NCI-H2196 treated with DMSO at 0.1 percent for 48 hours (cell line): ENCODE results near the gene SOAT2.

ENCODE experiments used
- DNase-seq: peaks from one replicate; lab custom pipeline; 2025; ENCODE audit not compliant: unreplicated experiment; lab: John Stamatoyannopoulos, UW

SOAT2 gene, protein sequence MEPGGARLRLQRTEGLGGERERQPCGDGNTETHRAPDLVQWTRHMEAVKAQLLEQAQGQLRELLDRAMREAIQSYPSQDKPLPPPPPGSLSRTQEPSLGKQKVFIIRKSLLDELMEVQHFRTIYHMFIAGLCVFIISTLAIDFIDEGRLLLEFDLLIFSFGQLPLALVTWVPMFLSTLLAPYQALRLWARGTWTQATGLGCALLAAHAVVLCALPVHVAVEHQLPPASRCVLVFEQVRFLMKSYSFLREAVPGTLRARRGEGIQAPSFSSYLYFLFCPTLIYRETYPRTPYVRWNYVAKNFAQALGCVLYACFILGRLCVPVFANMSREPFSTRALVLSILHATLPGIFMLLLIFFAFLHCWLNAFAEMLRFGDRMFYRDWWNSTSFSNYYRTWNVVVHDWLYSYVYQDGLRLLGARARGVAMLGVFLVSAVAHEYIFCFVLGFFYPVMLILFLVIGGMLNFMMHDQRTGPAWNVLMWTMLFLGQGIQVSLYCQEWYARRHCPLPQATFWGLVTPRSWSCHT

DNA sequence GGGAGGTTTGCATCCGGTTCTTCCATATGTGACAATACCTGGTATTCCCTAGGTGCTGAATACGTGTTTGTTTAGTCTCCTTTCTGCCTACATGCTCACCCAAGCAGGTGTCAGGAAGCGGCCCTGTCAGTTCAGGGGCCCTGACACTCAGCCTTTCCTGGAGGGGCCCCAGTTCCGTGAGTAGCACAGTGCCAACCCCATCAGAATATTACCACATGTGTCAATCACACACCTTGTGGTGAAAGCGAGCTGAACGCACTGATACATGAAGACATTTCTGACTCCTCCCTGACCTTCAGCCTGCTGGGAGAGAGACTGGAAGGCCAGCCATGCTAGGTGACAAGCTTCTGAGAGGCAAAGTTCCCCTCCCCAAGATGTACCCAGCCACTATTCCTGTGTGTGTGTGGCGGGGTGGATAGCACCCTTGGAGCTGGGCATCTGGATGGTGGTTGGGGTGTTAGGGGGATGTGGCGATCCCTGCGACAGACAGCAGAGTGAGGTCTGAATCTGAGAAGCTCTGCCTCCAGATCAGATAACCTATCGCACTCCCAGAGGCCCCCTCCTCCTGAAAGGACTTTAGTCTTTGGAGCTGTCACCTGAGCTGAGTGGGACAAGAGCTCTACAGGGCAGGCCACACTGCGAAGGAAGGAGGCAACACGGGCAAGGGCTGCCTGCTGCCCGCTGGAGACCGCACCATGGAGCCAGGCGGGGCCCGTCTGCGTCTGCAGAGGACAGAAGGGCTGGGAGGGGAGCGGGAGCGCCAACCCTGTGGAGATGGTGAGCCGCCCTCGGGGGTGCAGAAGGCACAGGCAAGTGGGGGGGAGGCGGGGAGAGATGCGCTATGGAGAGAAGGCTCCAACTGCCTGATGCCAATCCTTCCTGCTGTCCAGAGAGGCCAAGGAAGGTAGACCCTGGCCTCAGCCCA lies at the start of gene SOAT2:
Gene SOAT2, plus strand, starts transcription at position 604 of the 925 bp plus-strand sequence. Its CDS starts 92 bp downstream, at position 696.
- DNase-seq: no peak

DNA sequence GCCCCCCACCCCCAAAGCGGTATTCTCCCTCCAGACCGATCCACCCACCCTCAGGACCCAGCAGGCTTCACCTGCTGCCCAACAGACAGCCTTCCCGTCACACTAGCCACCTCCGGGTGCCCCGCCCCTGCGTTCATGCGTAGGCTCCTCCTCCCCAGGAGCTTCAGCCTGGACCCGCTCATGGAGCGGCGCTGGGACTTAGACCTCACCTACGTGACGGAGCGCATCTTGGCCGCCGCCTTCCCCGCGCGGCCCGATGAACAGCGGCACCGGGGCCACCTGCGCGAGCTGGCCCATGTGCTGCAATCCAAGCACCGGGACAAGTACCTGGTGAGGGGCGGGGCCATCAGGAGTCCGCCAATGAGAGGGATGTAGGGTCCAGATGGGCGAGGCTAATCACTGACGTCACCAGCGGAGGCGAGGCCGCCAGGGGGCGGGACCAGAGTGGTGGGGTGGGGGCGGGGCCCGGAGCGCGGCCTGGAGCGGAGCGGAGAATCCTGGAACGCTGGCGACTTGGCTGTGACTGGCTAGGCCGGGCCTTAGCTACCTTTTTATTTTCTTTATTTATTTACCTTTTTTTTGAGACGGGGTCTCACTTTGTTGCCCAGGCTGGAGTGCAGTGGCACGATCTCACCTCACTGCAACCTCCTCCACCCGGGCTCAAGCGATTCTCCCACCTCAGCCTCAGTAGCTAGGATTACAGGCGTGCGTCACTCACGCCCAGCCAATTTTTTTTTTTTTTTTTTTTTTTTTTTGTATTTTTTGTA lies 49.0 kb upstream of the SOAT2 start:
- DNase-seq: peak; percentile 99

DNA sequence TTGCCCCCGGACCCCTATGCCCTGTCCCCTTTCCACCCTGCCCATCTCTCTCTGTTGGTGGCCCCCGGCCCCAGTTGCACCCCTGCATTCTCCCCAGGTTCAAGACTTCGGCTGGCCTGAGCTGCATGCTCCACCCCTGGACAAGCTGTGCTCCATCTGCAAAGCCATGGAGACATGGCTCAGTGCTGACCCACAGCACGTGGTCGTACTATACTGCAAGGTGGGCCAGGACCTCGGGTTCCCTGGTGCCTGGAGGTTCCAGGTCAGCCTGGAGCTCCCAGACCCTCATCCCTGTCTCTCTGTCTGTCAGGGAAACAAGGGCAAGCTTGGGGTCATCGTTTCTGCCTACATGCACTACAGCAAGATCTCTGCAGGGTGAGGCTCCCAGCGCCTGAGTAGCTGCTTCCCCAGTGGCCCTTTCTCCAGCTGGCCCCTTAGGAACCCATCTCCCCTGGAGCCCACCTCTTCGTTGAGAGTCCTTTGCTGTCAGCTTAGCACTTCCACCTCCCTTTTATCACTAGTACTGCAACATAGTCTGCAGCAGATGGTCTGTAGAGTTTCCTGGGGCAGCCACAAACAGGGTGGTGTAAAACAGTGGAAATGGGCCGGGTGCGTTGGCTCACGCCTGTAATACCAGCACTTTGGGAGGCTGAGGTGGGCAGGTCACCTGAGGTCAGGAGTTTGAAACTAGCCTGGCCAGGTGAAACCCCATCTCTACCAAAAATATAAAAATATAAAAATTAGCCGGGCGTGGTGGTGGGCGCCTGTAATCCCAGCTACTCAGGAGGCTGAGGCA lies 47.6 kb upstream of the SOAT2 start:
- DNase-seq: no peak

DNA sequence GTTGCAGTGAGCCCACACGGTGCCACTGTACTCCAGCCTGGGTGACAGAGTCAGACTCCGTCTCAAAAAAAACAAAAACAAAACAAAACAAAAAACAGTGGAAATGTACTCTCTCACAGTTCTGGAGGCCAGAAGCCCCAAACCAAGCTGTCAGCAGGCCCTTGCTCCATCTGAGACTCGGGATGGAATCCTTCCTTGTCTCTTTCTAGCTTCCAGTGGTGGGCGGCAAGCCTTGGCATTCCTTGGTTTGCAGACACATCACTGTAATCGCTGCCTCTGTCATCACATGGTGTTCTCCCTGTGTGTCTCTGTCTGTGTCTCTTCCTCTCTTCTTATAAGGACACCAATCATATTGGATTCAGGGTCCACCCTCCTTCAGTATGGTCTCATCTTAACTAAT lies 47.0 kb upstream of the SOAT2 start:
- DNase-seq: no peak

DNA sequence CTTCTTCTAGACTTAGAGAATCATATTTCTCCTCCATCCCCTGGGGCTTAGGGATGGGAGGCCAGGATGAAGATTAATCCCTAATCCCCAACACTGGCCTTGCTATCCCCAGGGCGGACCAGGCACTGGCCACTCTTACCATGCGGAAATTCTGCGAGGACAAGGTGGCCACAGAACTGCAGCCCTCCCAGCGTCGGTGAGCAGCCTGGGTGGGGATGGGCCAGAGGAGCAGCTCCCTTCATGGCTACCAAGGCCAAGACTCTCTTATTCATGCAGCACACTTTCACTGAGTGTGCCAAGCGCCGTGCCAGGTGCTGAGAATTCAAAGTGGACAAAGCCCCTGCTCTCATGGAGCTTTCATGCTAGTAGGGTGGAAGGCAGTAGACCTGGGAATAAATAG lies 46.4 kb upstream of the SOAT2 start:
- DNase-seq: no peak

DNA sequence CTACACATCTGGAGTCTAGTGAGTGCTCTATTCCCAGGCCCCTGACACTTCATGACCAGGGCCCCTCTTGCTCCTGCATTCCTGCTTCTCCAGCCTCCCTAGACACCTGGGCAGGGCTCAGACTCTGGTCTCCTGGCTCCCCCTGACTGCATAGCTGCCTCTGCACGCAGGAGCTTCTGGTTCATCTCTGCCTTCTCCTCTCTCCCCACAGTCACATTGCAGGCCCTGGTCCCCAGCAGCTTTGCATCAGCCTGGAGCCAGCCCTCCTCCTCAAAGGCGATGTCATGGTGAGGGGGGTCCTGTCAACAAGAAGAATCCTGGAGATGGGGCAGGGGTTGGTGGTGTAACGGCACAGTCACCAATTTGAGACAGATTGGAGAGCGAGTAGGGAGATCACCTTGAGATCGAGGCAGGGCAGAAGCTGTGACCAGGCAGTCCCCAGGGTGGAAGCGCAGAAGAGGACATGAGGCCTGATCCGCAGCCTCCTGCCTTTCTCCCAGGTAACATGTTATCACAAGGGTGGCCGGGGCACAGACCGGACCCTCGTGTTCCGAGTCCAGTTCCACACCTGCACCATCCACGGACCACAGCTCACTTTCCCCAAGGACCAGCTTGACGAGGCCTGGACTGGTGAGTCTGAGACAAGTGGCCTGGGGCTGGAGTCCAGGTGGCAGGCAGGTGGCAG lies 45.3 kb upstream of the SOAT2 start:
- DNase-seq: no peak

DNA sequence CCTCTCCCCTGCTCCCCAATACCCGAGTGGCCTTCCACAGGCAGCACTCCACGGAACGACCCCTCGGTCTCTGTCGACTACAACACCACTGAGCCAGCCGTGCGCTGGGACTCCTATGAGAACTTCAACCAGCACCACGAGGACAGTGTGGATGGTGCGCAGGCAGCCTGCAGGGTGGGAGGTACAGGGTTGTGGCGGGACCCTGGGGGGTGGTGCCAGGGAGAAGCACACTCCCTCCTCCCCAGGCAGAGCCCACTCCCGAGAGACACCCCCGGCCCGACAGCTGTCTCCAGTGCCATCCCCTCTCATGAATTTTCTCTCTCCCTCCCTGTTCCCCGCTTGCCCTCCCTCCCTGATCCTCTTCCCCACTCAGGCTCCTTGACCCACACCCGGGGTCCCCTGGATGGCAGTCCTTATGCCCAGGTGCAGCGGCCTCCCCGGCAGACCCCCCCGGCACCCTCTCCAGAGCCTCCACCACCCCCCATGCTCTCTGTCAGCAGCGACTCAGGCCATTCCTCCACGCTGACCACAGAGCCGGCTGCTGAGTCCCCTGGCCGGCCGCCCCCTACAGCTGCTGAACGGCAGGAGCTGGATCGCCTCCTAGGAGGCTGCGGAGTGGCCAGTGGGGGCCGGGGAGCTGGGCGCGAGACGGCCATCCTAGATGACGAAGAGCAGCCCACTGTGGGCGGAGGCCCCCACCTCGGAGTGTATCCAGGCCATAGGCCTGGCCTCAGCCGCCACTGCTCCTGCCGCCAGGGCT lies 44.4 kb upstream of the SOAT2 start:
- no peak for DNase-seq

DNA sequence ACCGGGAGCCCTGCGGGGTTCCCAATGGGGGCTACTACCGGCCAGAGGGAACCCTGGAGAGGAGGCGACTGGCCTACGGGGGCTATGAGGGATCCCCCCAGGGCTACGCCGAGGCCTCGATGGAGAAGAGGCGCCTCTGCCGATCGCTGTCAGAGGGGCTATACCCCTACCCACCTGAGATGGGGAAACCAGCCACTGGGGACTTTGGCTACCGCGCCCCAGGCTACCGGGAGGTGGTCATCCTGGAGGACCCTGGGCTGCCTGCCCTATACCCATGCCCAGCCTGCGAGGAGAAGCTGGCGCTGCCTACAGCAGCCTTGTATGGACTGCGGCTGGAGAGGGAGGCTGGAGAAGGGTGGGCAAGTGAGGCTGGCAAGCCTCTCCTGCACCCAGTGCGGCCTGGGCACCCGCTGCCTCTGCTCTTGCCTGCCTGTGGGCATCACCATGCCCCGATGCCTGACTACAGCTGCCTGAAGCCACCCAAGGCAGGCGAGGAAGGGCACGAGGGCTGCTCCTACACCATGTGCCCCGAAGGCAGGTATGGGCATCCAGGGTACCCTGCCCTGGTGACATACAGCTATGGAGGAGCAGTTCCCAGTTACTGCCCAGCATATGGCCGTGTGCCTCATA lies 43.7 kb upstream of the SOAT2 start:
- DNase-seq: no peak

DNA sequence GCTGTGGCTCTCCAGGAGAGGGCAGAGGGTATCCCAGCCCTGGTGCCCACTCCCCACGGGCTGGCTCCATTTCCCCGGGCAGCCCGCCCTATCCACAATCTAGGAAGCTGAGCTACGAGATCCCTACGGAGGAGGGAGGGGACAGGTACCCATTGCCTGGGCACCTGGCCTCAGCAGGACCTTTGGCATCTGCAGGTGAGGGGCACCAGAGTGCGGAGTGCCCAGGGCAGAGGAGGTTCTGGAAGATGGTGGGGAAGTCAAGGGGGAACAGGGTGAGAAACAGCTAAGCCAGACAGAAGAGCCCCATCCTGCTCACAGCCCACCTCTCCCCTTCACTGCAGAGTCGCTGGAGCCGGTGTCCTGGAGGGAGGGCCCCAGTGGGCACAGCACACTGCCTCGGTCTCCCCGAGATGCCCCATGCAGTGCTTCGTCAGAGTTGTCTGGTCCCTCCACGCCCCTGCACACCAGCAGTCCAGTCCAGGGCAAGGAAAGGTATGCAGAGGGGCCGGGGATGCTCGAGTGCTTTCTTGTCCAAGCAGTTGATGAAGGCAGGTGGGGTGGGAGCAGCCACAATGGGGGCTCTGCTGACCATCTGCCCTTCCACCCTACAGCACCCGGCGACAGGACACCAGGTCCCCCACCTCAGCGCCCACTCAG lies 43.1 kb upstream of the SOAT2 start:
- DNase-seq: no peak

DNA sequence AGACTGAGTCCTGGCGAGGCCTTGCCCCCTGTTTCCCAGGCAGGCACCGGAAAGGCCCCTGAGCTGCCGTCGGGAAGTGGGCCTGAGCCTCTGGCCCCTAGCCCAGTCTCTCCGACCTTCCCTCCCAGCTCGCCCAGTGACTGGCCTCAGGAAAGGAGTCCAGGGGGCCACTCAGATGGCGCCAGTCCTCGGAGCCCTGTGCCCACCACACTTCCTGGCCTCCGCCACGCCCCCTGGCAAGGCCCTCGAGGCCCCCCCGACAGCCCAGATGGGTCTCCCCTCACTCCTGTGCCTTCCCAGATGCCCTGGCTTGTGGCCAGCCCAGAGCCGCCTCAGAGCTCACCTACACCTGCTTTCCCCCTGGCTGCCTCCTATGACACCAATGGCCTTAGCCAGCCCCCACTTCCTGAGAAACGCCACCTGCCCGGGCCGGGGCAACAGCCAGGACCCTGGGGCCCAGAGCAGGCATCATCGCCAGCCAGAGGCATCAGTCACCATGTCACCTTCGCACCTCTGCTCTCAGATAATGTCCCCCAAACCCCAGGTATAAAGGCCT lies 42.5 kb upstream of the SOAT2 start:
- peak; percentile 70 for DNase-seq

DNA sequence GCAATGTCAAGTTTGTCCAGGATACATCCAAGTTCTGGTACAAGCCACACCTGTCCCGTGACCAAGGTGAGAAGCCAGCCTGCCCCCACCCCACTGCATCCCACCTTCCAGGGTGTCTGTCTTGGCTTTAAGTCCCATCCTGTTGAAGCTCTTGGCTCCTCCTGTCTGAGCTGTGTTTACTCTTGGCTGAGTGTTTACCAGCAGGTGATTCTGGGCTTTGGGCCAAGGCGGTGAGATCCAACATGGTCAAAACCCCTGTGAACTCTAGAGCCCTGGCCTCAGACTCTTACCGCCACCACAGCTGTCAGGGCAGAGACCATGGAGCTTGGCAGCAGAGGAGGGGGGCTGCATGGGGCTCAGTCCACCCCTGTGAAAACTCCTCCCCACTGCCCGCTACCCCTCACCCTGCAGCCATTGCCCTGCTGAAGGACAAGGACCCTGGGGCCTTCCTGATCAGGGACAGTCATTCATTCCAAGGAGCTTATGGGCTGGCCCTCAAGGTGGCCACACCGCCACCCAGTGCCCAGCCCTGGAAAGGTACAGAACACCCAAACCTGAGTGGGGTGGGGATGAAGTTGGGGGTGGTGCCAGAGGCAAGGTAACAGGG lies 41.8 kb upstream of the SOAT2 start:
- DNase-seq: peak; percentile 90

DNA sequence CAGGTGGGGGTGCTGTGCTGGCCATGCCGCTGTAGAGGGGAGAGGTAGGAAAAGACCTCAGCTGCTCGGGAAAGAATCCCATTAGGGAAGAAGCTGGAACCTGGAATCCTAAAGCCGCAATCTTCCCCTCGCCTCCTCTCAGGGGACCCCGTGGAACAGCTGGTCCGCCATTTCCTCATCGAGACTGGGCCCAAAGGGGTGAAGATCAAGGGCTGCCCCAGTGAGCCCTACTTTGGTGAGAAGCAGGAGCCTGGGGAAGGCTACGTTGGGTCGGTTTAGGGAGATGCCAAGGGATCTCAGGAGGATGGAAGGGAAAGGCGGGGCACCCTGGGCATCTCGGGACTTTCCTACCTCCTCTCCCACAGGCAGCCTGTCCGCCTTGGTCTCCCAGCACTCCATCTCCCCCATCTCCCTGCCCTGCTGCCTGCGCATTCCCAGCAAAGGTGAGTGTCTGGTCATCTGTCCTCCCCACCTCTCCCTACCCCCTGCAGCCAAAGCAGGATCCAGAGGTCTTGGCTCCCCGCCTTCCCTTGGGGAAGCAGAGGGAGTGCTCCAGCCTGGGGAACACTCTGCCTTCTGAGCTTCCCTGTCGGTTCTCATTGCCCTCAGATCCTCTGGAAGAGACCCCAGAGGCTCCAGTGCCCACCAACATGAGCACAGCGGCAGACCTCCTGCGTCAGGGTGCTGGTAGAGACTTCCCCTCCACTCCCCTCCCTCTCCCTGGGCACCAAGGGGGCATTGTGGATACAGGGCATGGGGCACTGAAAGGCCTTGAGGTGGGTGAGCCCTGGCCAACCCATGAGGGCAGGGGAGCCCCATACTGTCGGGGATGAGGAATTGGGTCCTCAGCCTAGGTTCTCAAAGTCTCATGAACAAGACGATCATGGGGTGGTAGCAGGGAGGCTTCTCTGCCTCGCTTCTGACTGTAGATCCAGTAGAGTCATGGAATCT lies 41.0 kb upstream of the SOAT2 start:
- DNase-seq: no peak

DNA sequence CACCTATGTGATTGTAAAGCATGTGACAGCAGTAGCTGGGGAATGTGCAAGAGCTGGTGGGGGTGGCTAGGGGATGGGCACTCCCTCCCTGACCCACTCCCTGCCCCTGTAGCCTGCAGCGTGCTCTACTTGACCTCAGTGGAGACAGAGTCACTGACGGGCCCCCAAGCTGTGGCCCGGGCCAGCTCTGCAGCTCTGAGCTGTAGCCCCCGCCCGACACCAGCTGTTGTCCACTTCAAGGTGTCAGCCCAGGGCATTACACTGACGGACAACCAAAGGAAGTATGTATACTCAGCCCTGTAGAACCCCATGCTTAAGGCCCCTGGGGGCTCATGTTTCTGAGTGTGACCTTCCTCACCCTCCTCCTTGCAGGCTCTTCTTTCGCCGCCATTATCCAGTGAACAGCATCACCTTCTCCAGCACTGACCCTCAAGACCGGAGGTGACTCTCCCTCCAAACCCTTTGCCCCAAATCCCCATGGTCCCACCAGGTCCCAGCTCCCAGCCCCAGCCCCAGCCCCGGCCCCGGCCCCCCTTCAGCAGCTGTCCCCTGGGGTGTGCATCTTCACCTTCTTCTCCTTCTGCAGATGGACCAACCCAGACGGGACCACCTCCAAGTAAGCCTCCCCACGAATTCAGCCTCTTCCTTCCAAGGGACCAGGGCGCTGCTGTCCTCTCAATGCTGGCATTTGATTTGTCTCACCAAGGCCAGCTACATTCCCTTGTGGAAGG lies 40.1 kb upstream of the SOAT2 start:
- no peak for DNase-seq

DNA sequence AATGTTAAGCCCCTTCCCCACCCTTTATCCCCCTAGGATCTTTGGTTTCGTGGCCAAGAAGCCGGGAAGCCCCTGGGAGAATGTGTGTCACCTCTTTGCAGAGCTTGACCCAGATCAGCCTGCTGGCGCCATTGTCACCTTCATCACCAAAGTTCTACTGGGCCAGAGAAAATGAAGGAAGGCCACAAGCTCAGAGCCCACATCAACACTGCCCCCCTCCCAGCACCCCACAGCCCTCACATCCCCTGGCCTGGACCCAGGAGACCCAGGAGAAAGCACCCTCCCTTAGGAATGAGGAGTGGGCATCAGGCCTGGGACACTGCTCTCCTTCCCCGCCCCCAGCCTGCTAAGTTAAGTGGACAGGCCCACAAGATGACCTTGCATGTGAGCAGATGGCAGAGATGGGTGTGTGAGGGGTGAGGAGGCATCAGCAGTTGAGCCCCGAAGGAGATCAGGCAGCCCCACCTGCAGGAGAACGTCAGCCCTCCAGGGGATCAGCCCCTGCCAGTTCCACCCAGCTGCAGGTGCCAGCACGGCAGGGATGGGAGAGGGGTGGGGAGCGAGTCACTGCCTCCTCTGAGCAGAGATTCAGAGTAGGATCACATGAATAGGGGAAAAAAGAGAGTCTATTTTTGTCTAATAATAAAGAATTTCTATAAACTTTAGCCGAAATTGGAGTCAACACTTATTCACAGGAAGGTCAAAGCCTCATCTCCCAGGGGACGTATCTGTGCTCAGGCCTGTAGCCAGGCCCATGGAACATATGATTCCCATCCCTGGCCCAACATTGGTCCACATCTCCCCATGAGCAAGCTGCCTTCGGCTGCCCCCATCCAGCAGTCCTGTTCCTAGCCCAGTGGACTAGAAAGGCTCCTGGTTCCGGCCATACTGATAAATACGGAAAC lies 39.3 kb upstream of the SOAT2 start:
- no peak for DNase-seq
